Measurements from ENCODE around the gene MRPS9. TPM values are rescaled to one million over a fixed set of nuclear protein-coding genes. Genes with fewer than 3 reads are reported as not detected.

MRPS9 gene
- total RNA-seq (2014; rRNA removed; shearing (Covaris generic)), result 68.7 and 77.0 TPM in 2 replicates

GRCh38 chr2:105037572-105038382 is at the start of gene MRPS9:
Gene MRPS9 (plus strand): TSS chr2:105038069. CDS start chr2:105038093, 24 bp downstream.
- peak; percentile 96 for DNase-seq (ENCODE audit: low spot score)

GRCh38 chr2:105005181-105005951 is 32.5 kb upstream of the MRPS9 start:
- no peak for DNase-seq (ENCODE audit: low spot score)

GRCh38 chr2:105007367-105007766 is 30.5 kb upstream of the MRPS9 start:
- no peak for DNase-seq (ENCODE audit: low spot score)

- no peak for DNase-seq (ENCODE audit: low spot score)
These were observed 5.4 kb upstream of the MRPS9 start for GRCh38 chr2:105032476-105032875.

- DNase-seq (ENCODE audit: low spot score), result no peak
These were observed 3.7 kb upstream of the MRPS9 start for GRCh38 chr2:105034170-105034569.

GRCh38 chr2:105038383-105039061 is 653 bp downstream of the MRPS9 start:
- peak; percentile 10 for DNase-seq (ENCODE audit: low spot score)

GRCh38 chr2:105039559-105039958 is 1.7 kb downstream of the MRPS9 start:
- DNase-seq (ENCODE audit: low spot score), result no peak

- DNase-seq (ENCODE audit: low spot score), result no peak
These were observed 4.3 kb downstream of the MRPS9 start for GRCh38 chr2:105042189-105042588.

- no peak for DNase-seq (ENCODE audit: low spot score)
These were observed 14.9 kb downstream of the MRPS9 start for GRCh38 chr2:105052773-105053172.

GRCh38 chr2:105055613-105056012 is 17.7 kb downstream of the MRPS9 start:
- no peak for DNase-seq (ENCODE audit: low spot score)

- no peak for DNase-seq (ENCODE audit: low spot score)
These were observed 18.4 kb downstream of the MRPS9 start for GRCh38 chr2:105056245-105056644.

GRCh38 chr2:105057005-105057404 is 19.1 kb downstream of the MRPS9 start:
- DNase-seq (ENCODE audit: low spot score), result no peak

- no peak for DNase-seq (ENCODE audit: low spot score)
These were observed 23.7 kb downstream of the MRPS9 start for GRCh38 chr2:105061560-105061959.

- DNase-seq (ENCODE audit: low spot score), result no peak
These were observed 24.3 kb downstream of the MRPS9 start for GRCh38 chr2:105062158-105062557.

GRCh38 chr2:105068387-105068786 is 30.5 kb downstream of the MRPS9 start:
- DNase-seq (ENCODE audit: low spot score), result no peak

- DNase-seq (ENCODE audit: low spot score), result no peak
These were observed 31.0 kb downstream of the MRPS9 start for GRCh38 chr2:105068875-105069274.

GRCh38 chr2:105070010-105070865 is 32.4 kb downstream of the MRPS9 start:
- no peak for DNase-seq (ENCODE audit: low spot score)

- DNase-seq (ENCODE audit: low spot score), result no peak
These were observed 33.5 kb downstream of the MRPS9 start for GRCh38 chr2:105071379-105071778.

GRCh38 chr2:105072039-105072438 is 34.2 kb downstream of the MRPS9 start:
- no peak for DNase-seq (ENCODE audit: low spot score)

GRCh38 chr2:105073591-105073990 is 35.7 kb downstream of the MRPS9 start:
- DNase-seq (ENCODE audit: low spot score), result no peak

GRCh38 chr2:105076121-105076520 is 38.3 kb downstream of the MRPS9 start:
- no peak for DNase-seq (ENCODE audit: low spot score)
